SK-N-SH treated with all-trans-retinoic acid at 6 μM for 48 hours (cell line): Measurements from ENCODE around the gene TUT4.

ENCODE experiments used
- ATAC-seq: fragments of 200-7000 bp; cut with Tn5 transposase; 3 replicates; pipeline ENCODE4 v1.9.1; 2020; ENCODE audit warnings: mild to moderate bottlenecking, moderate library complexity
- ARNTL ChIP-seq: fragments of 450-650 bp; formaldehyde crosslinking; IDR thresholded peaks from 2 replicates; pipeline ENCODE4 v1.5.0; 2020; ENCODE audit warnings: low read depth, mild to moderate bottlenecking, moderate library complexity, borderline replicate concordance
- CREB5 ChIP-seq: fragments of 250-450 bp; sonication (Bioruptor Pico); IDR thresholded peaks from 2 replicates; pipeline ENCODE4 v1.5.1; 2020; ENCODE audit warnings: low read depth, mild to moderate bottlenecking, moderate library complexity
- CSRNP3 ChIP-seq: fragments of 250-450 bp; sonication (Bioruptor Pico); IDR thresholded peaks from 2 replicates; pipeline ENCODE4 v1.5.1; 2021; ENCODE audit warnings: mild to moderate bottlenecking, moderate library complexity
- ESRRG ChIP-seq: fragments of 250-450 bp; sonication (Bioruptor Pico); IDR thresholded peaks from 2 replicates; pipeline ENCODE4 v1.6.1; 2021; ENCODE audit warnings: mild to moderate bottlenecking
- GLIS3 ChIP-seq: fragments of 250-450 bp; sonication (Bioruptor Pico); IDR thresholded peaks from 2 replicates; pipeline ENCODE4 v1.5.0; 2020; ENCODE audit warnings: mild to moderate bottlenecking, moderate library complexity
- OSR1 ChIP-seq: fragments of 250-450 bp; sonication (Bioruptor Pico); IDR thresholded peaks from 2 replicates; pipeline ENCODE4 v1.8.0; 2022; ENCODE audit warnings: moderate library complexity, mild to moderate bottlenecking, inconsistent platforms
- PPARA ChIP-seq: fragments of 250-450 bp; sonication (Bioruptor Pico); IDR thresholded peaks from 2 replicates; pipeline ENCODE4 v1.5.0; 2020; ENCODE audit warnings: mild to moderate bottlenecking, borderline replicate concordance
- RARB ChIP-seq: fragments of 250-450 bp; sonication (Bioruptor Pico); IDR thresholded peaks from 2 replicates; pipeline ENCODE4 v1.8.0; 2021; ENCODE audit warnings: mild to moderate bottlenecking, moderate library complexity
- SNAI2 ChIP-seq: fragments of 250-450 bp; sonication (Bioruptor Pico); IDR thresholded peaks from 2 replicates; pipeline ENCODE4 v1.5.0; 2020; ENCODE audit warnings: mild to moderate bottlenecking, moderate library complexity
- TCF4 ChIP-seq: fragments of 250-450 bp; sonication (Bioruptor Pico); IDR thresholded peaks from 2 replicates; pipeline ENCODE4 v1.8.0; 2021; ENCODE audit warnings: mild to moderate bottlenecking, moderate library complexity, borderline replicate concordance
- TOX ChIP-seq: fragments of 250-450 bp; sonication (Bioruptor Pico); IDR thresholded peaks from 2 replicates; pipeline ENCODE4 v1.8.0; 2021; ENCODE audit warnings: mild to moderate bottlenecking, moderate library complexity, borderline replicate concordance
- ZC3H10 ChIP-seq: fragments of 250-450 bp; sonication (Bioruptor Pico); IDR thresholded peaks from 2 replicates; pipeline ENCODE4 v1.5.1; 2021; ENCODE audit warnings: mild to moderate bottlenecking, moderate library complexity
- ZFP3 ChIP-seq: fragments of 250-450 bp; sonication (Bioruptor Pico); IDR thresholded peaks from 2 replicates; pipeline ENCODE4 v1.5.0; 2020; ENCODE audit warnings: mild to moderate bottlenecking, moderate library complexity
- ZNF565 ChIP-seq: fragments of 450-650 bp; formaldehyde crosslinking; conservative IDR thresholded peaks from 2 replicates; pipeline ENCODE4 v1.5.0; 2020; ENCODE audit warnings: low read depth, mild to moderate bottlenecking, moderate library complexity
- ZNF70 ChIP-seq: fragments of 450-650 bp; formaldehyde crosslinking; IDR thresholded peaks from 2 replicates; pipeline ENCODE4 v1.5.0; 2020; ENCODE audit warnings: mild to moderate bottlenecking, moderate library complexity
- ZNF8 ChIP-seq: fragments of 450-650 bp; formaldehyde crosslinking; IDR thresholded peaks from 2 replicates; pipeline ENCODE4 v1.5.0; 2020; ENCODE audit warnings: mild to moderate bottlenecking, moderate library complexity
- TF ChIP-seq, protein P1 (sequence below): fragments of 250-450 bp; sonication (Bioruptor Pico); IDR thresholded peaks from 2 replicates; pipeline ENCODE4 v1.8.0; 2020; ENCODE audit warnings: mild to moderate bottlenecking, moderate library complexity, borderline replicate concordance
- TF ChIP-seq, protein P2 (sequence below): fragments of 250-450 bp; sonication (Bioruptor Pico); IDR thresholded peaks from 2 replicates; pipeline ENCODE4 v1.5.0; 2020; ENCODE audit warnings: mild to moderate bottlenecking, moderate library complexity

The TUT4 gene

GRCh38 chr1:52423771-52424170 lies 129.1 kb downstream of the TUT4 start:
- no peak for ATAC-seq
- TF ChIP-seq CREB5 (CRISPR knock-in tag) = no peak
- no peak for TF ChIP-seq ARNTL (CRISPR knock-in tag)
- no peak for TF ChIP-seq TCF4 (CRISPR knock-in tag)
- no peak for TF ChIP-seq ZNF565 (CRISPR knock-in tag)
- TF ChIP-seq, all 23 proteins: peak for 0

GRCh38 chr1:52423055-52423454 lies 129.8 kb downstream of the TUT4 start:
- TF ChIP-seq ESRRG = no peak
- no peak for TF ChIP-seq ZNF565 (CRISPR knock-in tag)
- TF ChIP-seq RARB (CRISPR knock-in tag) = no peak
- no peak for TF ChIP-seq TCF4 (CRISPR knock-in tag)
- TF ChIP-seq CSRNP3 (CRISPR knock-in tag) = no peak
- no peak for TF ChIP-seq ZC3H10
- TF ChIP-seq PPARA (CRISPR knock-in tag) = no peak
- TF ChIP-seq SNAI2 (CRISPR knock-in tag) = no peak
- ATAC-seq = no peak

- ATAC-seq = no peak
- TF ChIP-seq SNAI2 (CRISPR knock-in tag) (no peak), ARNTL (CRISPR knock-in tag) (no peak), CREB5 (CRISPR knock-in tag) (no peak), OSR1 (CRISPR knock-in tag) (no peak), ZNF8 (CRISPR knock-in tag) (no peak), PPARA (CRISPR knock-in tag) (no peak)
- TF ChIP-seq, protein P1, sequence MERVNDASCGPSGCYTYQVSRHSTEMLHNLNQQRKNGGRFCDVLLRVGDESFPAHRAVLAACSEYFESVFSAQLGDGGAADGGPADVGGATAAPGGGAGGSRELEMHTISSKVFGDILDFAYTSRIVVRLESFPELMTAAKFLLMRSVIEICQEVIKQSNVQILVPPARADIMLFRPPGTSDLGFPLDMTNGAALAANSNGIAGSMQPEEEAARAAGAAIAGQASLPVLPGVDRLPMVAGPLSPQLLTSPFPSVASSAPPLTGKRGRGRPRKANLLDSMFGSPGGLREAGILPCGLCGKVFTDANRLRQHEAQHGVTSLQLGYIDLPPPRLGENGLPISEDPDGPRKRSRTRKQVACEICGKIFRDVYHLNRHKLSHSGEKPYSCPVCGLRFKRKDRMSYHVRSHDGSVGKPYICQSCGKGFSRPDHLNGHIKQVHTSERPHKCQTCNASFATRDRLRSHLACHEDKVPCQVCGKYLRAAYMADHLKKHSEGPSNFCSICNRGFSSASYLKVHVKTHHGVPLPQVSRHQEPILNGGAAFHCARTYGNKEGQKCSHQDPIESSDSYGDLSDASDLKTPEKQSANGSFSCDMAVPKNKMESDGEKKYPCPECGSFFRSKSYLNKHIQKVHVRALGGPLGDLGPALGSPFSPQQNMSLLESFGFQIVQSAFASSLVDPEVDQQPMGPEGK (CRISPR knock-in tag) = no peak
- TF ChIP-seq, all 23 proteins: peak for 0
These were observed 132.2 kb downstream of the TUT4 start for GRCh38 chr1:52420713-52421112.

DNA sequence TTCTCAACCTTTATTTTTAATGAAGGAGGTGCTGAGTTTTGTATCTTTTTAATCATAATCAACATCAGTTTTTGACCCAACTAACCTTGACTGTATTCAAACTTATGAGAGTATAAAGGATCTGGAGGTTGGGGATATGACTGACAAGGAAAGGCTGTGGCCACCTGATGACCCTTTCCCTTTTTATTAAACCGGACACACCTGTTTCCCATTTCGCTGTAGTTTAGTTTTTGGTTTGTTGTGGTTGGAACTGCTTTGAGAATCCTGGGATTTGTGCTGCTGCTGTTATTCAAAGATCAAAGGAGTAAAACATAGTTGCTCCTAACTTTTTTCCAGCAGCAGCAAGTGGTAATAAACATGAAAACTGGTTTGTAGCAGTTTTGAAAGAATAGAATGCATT lies 136.1 kb downstream of the TUT4 start:
- TF ChIP-seq GLIS3 (CRISPR knock-in tag) (no peak), ZNF70 (CRISPR knock-in tag) (no peak), ARNTL (CRISPR knock-in tag) (no peak), ZFP3 (CRISPR knock-in tag) (no peak), PPARA (CRISPR knock-in tag) (no peak), SNAI2 (CRISPR knock-in tag) (no peak), TOX (CRISPR knock-in tag) (no peak)
- TF ChIP-seq, protein P2, sequence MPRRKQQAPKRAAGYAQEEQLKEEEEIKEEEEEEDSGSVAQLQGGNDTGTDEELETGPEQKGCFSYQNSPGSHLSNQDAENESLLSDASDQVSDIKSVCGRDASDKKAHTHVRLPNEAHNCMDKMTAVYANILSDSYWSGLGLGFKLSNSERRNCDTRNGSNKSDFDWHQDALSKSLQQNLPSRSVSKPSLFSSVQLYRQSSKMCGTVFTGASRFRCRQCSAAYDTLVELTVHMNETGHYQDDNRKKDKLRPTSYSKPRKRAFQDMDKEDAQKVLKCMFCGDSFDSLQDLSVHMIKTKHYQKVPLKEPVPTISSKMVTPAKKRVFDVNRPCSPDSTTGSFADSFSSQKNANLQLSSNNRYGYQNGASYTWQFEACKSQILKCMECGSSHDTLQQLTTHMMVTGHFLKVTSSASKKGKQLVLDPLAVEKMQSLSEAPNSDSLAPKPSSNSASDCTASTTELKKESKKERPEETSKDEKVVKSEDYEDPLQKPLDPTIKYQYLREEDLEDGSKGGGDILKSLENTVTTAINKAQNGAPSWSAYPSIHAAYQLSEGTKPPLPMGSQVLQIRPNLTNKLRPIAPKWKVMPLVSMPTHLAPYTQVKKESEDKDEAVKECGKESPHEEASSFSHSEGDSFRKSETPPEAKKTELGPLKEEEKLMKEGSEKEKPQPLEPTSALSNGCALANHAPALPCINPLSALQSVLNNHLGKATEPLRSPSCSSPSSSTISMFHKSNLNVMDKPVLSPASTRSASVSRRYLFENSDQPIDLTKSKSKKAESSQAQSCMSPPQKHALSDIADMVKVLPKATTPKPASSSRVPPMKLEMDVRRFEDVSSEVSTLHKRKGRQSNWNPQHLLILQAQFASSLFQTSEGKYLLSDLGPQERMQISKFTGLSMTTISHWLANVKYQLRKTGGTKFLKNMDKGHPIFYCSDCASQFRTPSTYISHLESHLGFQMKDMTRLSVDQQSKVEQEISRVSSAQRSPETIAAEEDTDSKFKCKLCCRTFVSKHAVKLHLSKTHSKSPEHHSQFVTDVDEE (CRISPR knock-in tag) = no peak
- ATAC-seq = no peak
